Body of pancreas (tissue), 4 donors: ENCODE measurements around the gene ANXA10.

Experiments used
- POLR2A ChIP-seq, 3 donors: fragments of 450-650 bp; IDR thresholded peaks; one replicate each; pipeline ENCODE4 v1.6.1; 2016; ENCODE audit warnings: antibody characterized with exemption in 3 of 3, mild to moderate bottlenecking in 2 of 3
- TF ChIP-seq, protein P1 (sequence below), 7 experiments: fragments of 450-650 bp in 4 of 7; fragments of 200-600 bp in 3 of 7; sonication (generic) in 3 of 7; IDR thresholded peaks; one replicate each; pipeline ENCODE4 v1.5.1; 2016 to 2019; ENCODE audit warnings: antibody characterized with exemption in 7 of 7

DNA sequence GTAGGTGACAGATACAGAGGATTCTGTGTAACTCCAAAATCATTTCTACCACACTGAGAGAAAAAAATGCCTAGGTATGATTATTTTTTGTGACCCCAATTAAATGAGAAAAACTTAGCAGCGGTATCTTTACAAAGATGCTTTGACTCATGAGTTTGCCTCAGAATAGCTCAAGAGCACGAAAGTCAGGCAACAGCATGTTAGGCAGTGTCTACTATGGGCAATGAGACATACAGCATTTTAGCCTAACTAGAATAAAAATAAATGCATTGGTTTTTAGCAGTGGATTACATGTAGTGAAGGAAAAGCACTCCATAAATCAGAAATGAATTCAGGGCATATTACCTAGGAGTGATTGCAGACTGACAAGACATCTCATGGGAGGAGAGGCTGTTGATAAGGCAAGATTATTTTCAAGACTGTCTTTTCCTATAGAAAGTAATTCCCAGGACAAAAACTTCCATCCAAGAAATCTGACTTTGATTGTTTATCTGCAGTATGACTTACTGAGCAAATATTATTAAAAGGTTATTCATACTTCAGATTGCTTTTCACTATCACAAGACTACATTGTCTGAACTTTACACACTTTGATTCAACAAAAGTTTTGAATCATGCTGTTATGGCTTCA is 3.6 kb downstream of the ANXA10 start:
- TF ChIP-seq POLR2A (IDR thresholded peaks at IDR 0.05), result no peak
- TF ChIP-seq, protein P1, sequence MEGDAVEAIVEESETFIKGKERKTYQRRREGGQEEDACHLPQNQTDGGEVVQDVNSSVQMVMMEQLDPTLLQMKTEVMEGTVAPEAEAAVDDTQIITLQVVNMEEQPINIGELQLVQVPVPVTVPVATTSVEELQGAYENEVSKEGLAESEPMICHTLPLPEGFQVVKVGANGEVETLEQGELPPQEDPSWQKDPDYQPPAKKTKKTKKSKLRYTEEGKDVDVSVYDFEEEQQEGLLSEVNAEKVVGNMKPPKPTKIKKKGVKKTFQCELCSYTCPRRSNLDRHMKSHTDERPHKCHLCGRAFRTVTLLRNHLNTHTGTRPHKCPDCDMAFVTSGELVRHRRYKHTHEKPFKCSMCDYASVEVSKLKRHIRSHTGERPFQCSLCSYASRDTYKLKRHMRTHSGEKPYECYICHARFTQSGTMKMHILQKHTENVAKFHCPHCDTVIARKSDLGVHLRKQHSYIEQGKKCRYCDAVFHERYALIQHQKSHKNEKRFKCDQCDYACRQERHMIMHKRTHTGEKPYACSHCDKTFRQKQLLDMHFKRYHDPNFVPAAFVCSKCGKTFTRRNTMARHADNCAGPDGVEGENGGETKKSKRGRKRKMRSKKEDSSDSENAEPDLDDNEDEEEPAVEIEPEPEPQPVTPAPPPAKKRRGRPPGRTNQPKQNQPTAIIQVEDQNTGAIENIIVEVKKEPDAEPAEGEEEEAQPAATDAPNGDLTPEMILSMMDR (IDR thresholded peaks at IDR 0.05), result no peak
